PC-9 (cell line): ENCODE measurements around the gene OSBPL10.

Experiments
- CTCF ChIP-seq: fragments of 200-600 bp; sonication (generic); conservative IDR thresholded peaks from 2 replicates; pipeline ENCODE4 v1.6.1; 2017; ENCODE audit warnings: mixed run types, antibody characterized with exemption, mild to moderate bottlenecking, moderate library complexity
- EZH2 ChIP-seq: fragments of 200-600 bp; sonication (generic); IDR thresholded peaks from 2 replicates; pipeline ENCODE4 v1.8.0; 2017; ENCODE audit warnings: antibody characterized with exemption, low read depth

GRCh38 chr3:31903686-31904431 lies 77.2 kb downstream of the OSBPL10 start:
- no peak for TF ChIP-seq CTCF
- TF ChIP-seq EZH2: no peak
